GM19468 (cell line): Measurements from ENCODE around the gene CTDSPL.
"Not testable (repeated sequence)": the region's sequence is repeated elsewhere in the genome, so short reads cannot be mapped to it uniquely, and the experiment has no call there.

Experiments used
- ATAC-seq: cut with Tn5 transposase; IDR thresholded peaks from one replicate; pipeline ENCODE4 v1.9.1; 2021; ENCODE audit warnings: mild to moderate bottlenecking, moderate library complexity, moderate number of reproducible peaks; ENCODE audit not compliant: unreplicated experiment; ENCODE audit errors: extremely low read depth

CTDSPL gene, protein sequence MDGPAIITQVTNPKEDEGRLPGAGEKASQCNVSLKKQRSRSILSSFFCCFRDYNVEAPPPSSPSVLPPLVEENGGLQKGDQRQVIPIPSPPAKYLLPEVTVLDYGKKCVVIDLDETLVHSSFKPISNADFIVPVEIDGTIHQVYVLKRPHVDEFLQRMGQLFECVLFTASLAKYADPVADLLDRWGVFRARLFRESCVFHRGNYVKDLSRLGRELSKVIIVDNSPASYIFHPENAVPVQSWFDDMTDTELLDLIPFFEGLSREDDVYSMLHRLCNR

DNA sequence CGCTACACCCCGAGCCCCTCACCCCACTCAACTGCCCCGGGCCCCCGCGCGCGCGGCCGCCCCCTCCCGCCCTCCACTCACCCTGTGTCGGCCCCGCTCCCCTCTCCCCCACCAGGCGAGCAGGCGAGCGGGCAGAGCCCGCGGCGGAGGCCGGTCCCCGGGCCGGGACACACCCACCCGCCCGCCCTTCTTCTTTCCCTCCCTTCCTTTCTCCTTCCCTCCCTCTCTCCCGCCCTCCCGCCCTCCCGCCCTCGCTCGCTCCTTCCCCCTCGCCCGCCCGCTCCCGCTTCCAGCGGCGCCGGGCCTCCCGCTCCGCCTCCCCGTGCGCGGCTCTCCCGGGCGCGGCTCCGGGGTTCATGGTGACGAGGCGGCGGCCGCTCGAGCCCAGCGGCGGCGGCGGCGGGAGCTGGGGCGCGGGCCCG lies at the start of gene CTDSPL:
CTDSPL (plus strand) TSS at position 261 of the 422 bp plus-strand sequence. CDS start 320 bp downstream, outside the sequence.
- ATAC-seq = no peak

DNA sequence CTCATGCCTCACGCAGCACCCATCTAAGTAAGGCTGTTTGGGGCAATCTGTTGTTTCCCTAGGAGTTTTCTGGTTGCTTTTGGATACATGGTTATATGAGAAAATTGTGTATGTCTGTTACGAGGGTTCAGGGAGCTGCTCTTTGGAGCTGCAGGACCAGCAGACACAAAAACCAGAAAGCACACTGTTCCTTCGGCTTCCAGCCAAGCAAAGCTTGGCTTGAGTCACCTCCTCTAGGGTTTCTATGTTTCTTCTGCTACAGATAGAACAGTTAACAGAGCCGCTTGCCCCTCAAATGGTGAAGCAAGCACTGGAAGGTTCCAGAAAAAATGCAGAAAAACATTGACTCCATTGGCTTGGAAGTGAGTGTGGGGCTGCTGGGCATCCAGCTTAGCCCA lies 49.2 kb upstream of the CTDSPL start:
- ATAC-seq = no peak

DNA sequence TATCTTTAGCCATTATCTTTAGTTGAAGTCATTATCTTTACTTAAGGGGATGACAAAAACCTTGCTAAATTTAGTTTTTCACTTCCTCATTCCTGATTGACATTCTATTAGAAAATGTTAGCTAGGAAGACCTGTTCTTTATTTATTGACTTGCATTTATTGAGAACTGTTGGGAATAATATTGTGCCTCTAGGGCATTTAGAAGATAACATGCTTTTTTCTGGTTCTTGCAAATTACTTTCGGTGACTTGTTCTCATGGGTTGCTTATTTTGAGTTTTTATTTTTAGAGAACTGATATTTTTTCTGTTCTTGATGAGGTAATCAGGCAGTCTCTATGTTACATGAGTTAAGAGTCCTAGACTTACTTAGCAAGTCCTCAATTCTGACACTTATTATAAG lies 48.3 kb upstream of the CTDSPL start:
- peak; percentile 23 for ATAC-seq

DNA sequence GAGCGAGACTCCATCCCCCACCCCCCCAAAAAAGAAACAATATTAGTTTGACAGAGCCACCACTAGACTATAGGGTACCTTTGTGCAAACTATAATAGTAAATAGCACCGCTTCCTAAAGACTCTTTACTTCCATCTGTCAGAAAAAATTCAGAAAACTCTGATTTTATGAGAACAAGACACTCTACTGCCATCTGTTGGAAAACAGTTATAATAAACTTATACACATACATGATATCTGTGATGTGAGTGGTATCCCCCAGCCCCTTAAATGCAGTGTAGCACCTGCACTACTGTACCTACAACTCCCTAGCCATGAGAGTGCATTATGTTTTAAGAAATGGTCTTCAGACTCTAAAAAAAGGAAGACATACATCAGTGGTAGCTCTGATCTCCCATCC lies 47.1 kb upstream of the CTDSPL start:
- ATAC-seq = no peak

DNA sequence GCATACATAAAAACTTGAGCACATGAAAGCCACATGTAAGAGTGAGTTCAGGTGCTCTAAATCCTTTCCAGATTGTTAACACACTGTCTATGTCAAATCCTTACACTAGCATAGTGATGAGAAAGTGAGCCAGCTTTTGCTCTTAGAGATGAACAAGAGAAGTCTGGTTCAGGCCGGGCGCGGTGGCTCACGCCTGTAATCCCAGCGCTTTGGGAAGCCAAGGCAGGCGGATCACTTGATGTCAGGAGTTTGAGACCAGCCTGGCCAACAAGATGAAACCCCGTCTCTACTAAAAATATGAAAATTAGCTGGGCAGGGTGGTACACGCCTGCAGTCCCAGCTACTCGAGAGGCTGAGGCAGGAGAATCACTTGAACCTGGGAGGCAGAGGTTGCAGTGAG lies 46.5 kb upstream of the CTDSPL start:
- not testable (repeated sequence) for ATAC-seq

DNA sequence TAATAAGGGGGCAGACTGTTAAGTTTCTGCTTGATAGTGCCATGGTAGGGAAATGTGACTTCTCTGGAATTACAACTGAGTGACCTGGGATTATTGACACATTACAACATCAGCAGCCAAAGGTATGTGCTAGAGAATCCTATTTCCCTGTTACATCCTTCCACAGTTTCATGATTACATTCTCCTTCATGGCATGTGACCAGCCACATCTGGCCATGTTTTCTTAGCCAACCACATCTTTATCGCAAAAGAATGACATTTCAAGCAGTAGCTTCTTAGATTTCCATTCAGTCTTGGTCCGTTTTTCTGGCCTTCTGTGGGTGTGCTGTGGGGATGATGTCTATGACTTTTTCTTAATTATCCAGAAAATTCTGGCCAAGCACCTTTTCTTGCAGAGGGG lies 45.4 kb upstream of the CTDSPL start:
- ATAC-seq = no peak

DNA sequence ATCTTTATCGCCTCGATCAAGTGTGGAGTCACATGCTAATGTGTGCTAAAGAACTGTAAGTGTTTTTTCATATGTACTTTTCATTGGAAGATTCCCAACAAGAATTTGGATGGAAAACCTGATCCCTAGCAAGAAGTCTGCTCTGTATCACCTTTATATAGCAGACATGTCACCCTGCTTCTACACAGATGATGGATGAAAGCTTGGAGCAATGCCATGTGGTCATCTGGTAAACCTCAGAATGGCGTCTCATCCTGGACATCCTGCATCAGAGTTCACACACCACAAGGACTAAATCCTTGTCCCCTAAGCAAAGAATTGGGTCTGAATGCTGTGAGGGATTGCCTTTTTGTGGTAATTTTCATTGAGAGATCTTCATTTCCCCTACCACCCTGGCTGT lies 42.1 kb upstream of the CTDSPL start:
- no peak for ATAC-seq

DNA sequence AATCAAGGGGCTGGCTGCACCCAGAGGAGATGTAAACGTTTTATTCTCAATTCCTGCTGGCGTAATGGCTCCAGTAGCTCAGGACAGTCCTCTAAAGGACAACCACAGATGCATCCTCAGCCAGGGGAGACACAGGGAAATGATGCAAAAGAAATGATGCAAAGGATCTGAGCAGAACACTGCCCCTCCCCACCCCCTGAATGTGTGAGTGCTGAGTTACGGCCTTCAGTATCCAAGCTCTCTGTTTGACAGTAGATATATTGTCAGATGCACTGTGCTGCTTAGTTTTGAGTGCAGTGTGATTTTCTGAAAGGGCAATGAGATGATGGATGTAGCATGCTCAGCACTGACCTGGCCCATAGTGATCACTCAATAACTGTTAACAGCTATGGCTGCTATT lies 41.4 kb upstream of the CTDSPL start:
- no peak for ATAC-seq

DNA sequence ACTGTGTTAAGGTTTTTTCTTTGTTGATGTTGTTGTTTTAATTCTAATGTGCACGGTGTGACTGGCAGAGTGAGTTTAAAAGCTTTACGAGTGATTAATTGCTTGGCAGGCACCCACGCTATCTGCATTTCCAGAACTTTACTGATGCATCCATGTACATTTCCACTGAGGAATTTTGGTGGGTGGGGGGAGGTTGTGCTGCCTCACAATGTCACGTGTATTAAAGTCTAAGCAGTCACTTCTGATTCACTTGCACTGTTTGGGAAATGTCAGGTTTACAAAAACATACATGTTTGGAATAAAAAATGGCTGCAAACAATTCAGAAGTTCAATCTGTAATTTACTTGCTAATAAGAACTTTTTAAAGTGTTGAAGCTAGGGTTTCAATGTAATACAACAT lies 38.5 kb upstream of the CTDSPL start:
- ATAC-seq = no peak

DNA sequence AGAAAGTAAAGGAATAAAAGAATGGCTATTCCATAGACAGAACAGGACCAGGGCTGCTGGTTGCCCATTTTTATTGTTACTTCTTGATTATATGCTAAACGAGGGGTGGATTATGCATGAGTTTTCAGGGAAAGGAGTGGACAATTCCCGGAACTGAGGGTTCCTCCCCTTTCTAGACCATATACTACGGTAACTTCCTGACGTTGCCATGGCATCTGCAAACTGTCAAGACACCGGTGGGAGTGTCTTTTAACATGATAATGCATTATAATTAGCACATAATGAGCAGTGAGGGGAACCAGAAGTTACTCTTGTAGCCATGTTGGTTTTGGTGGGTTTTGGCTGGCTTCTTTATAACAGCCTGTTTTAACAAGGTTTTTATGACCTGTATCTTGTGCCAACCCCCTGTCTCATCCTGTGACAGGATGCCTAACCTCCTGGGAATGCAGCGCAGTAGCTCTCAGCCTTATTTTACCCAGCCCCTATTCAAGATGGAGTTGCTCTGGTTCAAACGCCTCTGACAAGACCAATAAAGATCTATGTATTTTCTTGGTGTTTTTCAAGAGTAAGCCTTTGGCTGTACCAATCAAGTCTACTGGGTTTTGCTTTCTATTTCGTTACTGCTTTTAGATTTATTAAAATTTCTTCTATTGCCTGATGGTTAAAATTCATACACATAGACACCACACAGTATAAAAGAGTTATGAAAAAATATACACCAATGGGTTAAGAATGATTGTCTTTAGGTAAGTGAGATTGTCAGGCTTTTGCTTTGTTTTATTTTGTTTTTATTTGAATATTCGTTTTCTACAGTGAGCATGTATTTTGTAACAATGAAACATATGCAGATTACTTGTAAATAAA lies 37.4 kb upstream of the CTDSPL start:
- no peak for ATAC-seq

DNA sequence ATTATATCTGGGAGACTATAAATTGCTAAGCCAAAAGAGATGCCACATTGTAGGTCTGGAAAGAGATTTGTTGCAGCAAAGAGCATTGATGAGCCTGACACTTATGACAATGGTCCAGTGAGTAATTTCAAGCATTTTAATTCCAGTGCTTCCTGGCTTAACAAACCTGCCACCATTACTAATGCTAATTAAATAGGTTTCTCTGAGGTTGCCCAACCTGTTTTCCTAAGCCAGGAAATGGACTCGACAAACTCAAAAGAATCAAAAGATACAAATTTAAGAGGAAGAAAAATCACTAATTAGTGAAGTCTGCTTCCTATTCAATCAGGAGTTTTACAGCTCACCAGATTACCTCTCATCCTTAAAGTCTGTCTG lies 36.7 kb upstream of the CTDSPL start:
- no peak for ATAC-seq

DNA sequence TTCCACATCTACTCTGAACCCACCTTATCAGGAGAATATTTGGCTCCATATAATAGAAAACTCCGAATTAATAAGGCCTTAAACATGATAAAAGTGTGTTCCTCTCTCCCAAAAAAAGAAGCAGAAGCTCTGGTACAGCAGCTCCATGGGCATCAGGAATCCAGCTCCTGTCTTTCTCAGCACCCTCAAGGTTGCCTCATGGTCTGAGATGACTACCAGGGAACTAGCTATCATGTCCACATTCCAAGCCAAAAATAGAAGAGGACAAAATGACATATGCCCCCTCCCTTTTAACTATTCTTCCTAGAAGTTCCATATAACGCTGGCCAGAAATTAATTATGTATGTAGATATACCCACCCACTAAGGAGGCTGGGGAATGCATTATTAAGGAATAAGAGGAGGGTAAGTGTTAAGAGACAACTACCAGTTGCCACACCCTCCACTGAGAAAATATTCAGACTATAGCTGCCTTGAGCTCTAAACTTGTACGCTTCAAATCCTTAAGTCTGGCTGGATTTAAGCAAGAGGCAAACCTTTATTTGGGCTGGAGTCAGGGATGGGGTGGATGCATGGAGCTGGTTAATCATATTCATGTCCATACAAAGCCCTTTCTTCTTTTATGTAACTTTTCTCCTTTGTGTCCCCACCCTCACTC lies 35.8 kb upstream of the CTDSPL start:
- no peak for ATAC-seq

DNA sequence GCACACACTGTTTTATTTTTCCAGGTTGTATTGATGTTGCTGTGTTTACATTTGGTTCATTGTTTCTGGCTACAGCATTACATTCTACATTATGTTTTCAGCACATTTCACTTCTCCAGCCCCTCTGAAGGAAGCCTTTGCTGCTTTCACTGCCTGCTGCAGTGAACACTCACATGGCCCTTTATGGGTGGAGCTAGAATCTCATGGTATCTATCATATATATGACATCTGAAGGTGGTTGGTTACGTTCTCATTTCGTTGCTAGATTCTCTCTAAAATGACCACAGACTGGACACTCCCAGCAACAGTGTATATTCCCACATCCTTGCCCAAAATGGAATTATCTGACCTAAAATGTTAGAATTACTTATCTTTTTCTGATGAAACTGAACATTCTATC lies 35.2 kb upstream of the CTDSPL start:
- no peak for ATAC-seq

DNA sequence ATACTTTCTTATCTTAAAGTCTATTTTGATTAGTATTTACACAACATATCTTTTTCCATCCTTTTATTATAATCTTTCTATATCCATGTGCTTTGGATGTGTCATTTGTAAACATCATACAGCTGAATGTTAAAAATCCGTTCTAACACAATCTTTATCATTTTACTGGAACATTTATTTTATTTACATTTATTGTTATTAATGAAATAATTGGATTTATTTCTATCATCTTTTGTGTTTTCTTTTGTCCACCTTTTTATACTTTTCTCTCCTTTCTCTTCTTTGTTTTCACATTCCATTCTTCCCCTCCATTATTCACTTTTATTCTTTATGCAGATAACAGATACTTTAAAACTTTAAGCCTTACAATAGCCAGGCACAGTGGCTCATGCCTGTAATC lies 34.7 kb upstream of the CTDSPL start:
- ATAC-seq = no peak

DNA sequence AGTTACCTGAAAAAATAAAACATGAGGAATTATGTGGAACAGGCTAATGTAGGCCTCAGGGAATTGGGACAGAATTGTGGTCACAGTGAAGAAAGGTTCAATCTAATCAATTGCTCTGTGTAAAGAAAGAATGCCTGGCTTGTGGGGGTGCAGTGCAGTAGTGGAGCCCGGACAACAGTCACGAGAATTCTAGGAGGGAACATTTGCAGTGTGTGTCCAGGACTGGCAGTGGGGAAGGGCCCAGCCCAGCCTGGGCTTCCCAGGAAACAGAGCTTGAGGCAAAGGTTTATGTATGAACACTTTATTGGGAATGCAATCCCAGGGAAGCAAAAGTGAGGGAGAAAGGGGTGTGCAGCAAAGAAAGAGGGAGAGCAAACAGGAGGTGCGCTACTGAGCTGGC lies 29.2 kb upstream of the CTDSPL start:
- no peak for ATAC-seq

DNA sequence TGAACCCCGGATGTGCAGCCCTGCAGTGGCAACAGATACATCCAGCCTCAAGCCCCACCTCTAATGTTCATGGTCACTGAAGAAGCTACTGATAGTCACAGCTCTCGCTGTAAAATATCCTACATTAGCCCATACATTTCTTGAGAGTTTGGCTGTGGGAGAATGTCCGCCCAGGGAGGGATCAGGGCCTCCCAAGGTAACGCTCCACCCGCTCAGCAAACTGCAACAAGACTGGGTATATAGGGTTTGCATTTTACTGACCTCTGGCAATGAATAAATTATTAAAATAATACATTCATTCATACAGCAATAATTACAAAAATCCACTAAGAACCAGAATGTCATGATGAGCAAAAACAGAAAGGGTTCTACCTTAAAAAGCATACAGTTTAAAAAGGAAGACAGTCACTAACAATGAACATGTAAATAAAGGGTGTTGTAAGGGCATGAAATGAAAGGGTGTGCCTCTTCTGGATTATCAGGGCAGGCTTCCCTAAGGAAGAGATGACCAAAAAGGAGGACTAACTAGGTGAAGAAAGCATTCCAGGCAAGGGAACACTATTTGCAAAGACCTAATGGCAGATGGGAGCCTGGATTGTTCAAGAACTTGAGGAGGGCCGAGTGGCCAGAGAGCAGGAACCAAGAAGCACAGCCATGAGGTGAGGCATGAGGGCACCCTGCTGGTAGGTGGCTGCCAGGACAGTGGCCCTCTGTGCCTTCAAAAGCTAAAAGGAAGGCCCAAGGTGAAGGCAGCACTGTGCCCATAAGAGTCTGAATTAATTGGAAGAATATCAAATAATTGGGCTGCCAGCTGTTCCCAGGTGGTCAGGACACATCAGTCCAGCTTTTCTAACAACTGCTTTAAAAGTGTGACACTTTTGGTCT lies 28.1 kb upstream of the CTDSPL start:
- ATAC-seq = no peak

DNA sequence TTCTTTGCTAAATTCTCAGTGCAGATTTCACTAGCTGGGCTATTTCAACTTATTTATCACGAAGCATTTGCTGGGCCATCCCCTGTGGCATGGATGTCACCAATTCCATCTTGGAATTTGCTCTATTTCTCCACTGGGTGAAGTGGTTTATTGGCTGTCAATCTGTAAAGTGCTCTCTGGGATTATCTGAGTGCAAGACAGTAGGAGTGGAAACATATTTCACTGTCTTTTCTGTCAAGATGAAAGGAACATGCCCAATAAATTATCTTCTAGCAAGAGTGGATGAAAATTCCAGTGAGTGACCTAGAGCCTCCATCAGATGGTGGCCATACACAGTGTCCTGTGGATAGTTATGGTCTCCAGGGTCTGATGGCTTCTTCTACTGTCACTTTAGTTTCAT lies 25.1 kb upstream of the CTDSPL start:
- no peak for ATAC-seq

DNA sequence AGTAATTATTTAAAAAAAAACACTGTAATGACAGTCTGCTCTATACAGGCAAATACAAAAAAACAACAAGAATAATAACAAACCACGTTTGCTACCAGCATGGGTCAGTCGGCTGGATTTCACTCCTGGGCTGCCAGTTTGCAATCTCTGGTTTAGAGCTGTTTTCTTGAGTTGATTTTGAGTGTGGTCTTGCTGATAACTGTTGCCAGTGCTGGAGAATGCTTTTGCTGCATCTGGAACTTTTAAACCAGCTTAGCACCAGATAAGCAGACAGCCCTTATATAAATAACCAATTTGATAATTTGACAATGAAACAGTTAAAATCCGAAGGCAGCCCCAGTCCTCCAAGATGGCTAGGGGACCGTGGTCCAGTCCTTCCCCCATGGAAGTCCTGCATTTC lies 14.0 kb upstream of the CTDSPL start:
- no peak for ATAC-seq

DNA sequence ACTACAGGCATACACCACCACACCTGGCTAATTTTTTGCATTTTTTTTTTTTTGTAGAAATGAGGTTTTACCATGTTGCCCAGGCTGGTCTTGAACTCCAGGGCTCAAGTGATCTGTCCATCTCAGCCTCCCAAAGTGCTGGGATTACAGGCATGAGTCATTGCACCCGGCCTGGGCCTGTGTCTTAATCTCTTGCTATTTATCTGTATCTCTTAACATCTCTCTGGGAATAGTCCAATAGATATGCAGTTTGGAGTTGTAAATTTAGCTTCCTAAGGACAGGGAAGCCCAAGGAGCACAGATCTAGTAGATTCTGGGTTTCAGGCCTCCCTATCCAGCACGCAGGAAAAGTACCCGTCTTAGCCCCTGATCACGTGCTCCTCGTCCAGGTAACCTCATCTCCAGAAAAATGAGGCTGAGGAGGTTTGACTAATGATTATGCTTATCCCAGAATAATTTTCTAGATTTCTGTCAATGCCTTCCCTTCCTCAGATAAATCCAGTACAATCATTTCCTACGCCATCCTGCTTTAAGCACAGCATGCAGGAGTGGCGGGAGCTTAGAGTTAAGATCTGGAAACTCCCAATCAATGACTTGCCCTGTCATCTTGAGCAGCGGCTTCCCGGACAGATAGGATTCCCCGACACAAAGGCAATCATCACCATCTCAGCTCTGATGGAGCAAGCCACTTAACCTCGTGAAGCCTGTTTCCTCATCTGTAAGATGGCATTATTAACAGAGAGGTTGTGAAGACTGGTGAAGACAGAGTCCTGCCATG lies 12.3 kb upstream of the CTDSPL start:
- no peak for ATAC-seq

DNA sequence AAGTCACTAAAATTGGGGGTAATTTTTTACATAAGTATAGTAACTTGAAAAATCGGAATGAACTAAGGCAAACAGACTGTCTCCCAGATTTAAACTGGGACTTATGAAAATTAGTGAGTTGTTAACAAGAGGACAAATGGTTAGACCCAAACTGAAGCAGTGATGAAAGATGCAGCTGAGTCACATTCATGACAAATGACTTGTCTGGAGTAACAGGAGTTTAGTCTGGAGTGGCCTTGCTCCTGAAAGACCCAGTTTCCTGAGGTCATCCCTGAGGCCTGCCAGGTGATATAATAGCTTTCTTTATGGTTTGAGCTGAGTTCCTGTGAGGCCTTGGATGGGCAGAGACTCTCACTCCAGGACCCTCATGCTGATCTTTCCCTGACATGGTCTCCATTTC lies 9.6 kb upstream of the CTDSPL start:
- ATAC-seq = no peak
